Activated CD8-positive, alpha-beta memory T cell treated with anti-CD3 and anti-CD28 coated beads for 48 hours (primary cell): ENCODE data around the gene MCEMP1.

Source experiments
- DNase-seq, 3 experiments: peaks; one replicate each; pipeline ENCODE4 v3.0.0-alpha.2; 2020; ENCODE audit warnings: low read depth in 2 of 3, low spot score in 2 of 3

Gene MCEMP1

DNA sequence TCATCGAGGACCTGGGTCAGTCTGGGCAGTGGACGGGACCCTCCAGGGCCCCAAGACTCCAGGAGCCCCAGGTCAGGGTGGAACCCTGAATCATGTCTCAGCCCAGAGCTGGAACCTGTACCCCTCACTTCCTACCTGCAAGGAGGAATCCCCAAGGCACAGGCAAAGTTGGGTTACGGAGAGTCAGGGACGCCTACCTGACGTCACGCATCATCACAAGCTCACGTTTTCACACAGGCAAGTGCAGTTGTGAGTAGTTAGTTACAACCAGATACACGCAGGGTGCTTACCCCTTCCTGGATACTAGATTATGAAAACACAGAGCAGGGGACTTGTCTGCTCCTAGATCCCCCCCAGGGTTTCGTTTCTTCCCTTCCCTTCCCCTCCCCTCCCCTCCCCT is 6.1 kb upstream of the MCEMP1 start:
- no peak for DNase-seq

DNA sequence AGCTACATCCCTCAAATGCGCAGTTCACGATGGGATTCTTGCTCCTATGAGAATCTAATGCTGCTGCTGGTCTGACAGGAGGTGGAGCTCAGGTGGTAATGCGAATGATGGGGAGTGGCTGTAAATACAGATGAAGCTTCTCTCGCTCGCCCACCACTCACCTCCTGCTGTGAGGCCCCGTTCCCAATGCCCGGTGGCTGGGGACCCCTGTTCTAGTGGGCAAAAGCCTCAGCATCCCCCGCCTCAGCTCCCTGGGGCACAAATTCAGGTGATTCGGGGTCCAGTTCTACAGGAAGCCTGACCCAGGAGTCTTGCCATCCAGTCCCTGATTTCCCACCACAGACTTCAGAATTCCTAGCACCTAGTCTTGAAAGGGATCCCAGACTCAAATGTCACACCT is 4.4 kb upstream of the MCEMP1 start:
- no peak for DNase-seq

DNA sequence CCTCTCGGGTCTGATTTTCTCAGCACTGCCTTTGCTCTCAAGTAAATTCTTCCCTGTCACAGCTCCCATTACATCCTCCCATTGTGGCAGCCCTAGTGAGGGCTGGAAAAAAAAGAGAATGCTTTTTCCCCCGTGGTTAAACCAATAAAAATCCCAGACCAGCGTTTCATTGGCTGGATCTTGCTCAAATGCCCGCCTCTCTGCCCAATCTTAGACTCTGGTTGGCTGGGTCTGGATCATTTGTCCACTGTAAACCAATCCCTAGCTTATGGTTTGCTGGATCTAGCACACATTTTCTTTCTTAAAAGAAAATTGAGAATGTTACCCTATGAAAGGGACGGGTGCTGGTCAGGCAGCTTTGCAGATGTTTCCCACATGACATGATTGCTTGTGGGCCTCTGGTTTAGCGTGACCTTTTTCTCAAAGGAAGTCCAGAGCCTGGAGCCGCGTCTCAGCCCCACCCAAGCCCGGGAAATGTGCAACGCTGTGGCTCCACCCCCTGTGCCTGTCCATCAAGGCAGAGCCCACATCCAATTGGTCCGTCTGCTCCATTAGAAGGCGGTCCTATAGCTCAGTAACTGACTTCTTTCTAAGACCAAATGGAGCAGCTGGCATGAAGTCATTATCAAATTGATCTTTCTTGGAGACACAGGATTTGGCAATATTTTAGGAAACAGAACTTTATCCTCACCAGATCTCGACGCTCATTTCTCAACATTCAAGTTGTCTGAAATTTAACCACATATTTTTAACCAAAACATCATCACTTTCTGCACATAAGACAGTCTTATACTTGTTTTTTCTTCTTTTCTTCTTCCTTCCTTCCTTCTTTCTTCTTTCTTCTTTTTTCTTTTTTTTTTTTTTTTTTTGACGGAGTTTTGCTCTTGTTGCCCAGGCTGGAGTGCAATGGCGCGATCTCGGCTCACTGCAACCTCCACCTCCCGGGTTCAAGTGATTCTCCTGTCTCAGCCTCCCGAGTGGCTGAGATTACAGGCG is 2.6 kb upstream of the MCEMP1 start:
- DNase-seq: no peak

DNA sequence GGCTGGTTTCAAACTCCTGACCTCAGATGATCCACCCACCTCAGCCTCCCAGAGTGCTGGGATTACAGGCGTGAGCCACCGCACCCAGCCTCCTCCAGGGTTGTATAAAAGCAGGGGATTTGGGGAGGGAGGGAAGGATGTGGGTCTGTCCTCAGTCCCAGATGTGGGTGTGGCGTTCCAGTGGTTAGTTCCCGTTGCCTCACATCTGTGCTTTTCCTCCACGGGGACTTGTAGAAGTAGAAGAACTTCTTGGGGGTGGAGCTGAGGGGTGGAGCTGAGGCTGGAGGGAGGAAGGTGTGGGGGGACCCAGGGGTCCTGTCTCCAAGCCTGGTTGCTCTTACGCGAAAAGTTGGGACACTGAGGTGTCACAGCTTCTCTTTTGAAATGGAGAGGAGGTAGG is 514 bp upstream of the MCEMP1 start:
- DNase-seq: no peak

DNA sequence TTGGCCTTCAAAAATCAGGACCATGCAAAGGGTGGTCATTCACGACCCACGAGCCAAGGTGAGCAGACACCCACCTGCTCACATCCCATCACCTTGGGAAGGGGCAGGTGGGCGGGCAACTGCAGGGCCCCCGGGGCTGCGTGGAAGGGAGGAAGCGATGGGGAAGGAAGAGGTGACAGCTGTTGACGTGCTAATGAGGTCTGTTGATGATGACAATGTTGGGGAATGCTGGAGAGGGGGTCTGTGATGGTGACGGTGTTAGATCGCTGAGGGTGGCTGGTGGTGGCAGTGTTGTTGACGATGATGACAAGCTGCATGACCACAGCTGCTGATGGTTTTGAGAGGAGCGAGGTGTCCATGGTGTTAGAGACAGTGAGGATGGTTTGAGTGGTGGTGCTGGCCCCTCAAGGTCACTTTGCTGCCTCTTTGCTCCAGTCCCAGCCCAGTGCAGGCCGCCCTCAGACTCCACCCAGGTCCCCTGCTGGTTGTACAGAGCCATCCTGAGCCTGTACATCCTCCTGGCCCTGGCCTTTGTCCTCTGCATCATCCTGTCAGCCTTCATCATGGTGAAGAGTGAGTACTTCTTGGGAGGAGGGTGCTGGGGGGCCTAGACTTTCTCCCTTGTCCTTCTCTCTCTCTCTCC is 900 bp downstream of the MCEMP1 start:
- DNase-seq: no peak

DNA sequence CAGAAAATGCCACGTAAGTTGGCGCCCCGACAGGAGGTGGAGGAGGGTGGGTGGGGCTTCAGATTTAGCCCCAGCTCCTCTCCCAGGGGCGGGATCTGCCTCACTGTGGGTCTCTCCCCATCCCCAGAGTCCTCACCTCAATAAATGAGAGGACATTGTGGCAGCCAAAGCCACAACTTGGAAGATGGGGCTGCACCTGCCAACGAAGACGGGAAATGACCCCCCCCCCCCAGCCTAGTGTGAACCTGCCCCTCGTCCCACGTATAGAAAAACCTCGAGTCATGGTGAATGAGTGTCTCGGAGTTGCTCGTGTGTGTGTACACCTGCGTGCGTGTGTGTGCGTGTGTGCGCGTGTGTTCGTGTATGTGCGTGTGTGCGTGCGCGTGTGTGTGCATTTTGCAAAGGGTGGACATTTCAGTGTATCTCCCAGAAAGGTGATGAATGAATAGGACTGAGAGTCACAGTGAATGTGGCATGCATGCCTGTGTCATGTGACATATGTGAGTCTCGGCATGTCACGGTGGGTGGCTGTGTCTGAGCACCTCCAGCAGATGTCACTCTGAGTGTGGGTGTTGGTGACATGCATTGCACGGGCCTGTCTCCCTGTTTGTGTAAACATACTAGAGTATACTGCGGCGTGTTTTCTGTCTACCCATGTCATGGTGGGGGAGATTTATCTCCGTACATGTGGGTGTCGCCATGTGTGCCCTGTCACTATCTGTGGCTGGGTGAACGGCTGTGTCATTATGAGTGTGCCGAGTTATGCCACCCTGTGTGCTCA is 2.3 kb downstream of the MCEMP1 start:
- DNase-seq: no peak

DNA sequence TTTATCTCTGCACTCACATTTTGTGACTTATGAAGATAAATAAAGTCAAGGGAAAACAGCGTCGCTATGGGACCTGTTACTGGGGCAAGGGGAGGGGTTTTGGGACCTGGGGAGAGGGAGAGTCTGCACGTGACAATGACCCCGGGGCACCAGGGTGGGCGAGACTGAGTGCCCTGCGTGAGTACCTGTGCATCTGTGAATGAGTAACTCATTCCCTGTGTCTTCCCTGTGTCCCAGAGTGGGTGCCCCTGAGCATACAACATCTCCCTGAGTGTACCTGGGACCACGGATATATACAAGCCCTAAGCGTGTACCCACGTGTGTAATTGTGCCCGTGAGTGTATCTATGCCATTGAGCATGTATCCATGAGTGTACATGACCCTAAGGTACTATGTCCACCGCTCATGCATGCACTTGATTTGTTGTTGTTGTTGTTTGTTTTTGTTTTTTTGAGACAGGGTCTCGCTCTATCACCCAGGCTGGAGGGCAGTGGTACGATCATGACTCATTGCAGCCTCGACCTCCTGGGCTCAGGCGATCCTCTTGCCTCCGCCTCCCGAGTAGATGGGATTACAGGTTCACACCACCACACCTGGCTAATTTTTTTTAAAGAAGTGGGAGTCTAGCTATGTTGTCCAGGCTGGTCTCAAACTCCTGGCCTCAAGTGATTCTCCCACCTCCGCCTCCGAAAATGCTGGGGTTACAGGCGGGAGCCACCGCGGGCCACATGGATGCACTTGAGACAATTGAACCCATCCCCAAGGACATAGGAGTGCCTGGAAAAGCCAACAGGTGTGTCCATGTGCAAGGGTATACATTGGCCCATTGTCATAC is 3.1 kb downstream of the MCEMP1 start:
- no peak for DNase-seq

DNA sequence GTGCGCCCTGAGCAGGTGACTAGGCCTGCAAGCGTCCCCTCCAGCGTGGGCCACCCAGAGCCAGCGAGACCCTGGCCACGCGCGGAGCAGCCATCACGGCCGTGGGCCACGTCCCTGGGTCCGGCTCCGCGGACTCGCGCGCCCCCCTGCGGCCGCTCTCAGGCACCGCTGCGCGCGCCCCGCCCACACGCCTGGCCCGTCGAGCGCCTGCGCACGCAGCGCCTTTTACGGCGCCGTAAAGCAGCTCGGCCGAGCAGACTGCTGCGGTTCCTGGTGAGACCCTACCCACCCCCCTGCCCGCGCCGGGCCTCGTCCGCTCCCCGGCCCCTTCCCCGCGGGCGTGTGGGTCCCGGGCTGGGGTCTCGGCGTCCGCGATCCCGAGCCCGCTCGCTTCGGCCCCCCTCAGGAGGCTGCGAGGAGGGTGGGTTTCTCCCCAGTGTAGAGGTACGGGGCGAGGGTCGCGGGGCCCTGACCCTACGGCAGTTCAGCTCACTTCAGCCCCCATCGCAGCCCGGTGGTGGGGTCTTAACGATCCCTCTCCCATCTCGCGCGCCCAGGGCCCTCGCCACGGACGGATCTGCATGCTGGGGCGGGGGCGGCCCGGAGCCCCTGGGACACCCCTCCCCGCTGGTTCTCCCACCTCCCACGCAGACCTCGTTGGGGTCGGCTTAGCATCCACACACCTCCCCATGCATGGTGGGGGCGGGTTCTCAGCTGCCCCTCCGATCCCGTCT is 3.9 kb downstream of the MCEMP1 start, which contains the start of gene TRAPPC5:
Gene TRAPPC5 (plus strand): TSS at position 228 of the 734 bp plus-strand sequence. CDS start 1,421 bp downstream, outside the sequence.
- DNase-seq: peak; percentile 72 to 79 (median 77)

DNA sequence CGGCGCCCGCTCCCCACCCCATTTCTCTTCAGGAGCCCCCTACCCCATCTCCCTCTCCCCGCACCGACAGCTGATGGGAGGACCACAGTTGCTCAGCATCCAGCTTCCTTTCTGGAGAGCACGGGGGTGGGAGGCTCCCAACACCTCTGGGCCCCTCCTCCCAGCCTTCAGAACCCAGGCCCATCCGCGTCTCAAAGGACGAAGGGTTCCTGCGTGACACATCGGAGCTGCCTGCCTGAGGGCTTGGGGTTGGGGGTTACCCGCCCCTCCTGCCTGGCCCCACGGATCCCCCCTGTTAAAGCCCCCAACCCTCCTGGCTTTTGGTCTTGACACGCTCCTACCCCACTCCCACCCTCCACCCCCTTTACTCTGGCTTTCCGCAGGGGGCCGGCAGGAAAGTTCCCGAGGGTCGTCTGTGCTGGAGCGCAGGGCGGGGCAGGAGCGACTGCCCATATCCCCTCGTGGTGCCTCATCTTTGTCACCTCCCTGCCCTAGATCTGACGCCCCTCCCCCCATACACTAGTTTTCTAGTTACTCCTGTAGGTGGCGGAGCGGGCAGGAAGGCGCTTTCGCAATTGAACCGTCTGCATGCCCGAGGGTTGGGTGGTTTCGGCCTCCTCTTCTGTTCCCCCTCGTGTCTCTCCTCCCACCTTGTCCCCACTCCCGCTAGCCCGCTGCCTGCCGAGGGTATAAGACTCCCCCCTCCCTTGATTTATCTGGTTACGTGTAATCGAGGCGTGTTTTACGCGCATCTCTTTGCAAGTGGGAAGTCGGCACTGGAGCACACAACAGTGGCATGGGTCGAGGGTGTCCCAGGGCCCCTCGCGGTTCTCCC is 4.7 kb downstream of the MCEMP1 start:
- peak; percentile 59 to 71 (median 60) for DNase-seq

DNA sequence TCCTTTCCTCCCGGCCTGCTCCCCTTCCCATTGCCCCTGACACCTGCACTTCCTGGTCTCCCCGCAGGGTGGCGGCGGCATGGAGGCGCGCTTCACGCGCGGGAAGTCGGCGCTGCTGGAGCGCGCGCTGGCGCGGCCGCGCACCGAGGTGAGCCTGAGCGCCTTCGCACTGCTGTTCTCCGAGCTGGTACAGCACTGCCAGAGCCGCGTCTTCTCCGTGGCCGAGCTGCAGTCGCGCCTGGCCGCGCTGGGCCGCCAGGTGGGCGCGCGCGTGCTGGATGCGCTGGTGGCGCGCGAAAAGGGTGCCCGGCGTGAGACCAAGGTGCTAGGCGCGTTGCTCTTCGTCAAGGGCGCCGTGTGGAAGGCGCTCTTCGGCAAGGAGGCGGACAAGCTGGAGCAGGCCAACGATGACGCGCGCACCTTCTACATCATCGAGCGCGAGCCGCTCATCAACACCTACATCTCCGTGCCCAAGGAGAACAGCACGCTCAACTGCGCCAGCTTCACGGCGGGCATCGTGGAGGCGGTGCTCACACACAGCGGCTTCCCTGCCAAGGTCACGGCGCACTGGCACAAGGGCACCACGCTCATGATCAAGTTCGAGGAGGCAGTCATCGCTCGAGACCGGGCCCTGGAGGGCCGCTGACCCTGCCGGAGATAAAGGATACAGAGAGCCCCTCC is 5.4 kb downstream of the MCEMP1 start:
- DNase-seq: no peak

DNA sequence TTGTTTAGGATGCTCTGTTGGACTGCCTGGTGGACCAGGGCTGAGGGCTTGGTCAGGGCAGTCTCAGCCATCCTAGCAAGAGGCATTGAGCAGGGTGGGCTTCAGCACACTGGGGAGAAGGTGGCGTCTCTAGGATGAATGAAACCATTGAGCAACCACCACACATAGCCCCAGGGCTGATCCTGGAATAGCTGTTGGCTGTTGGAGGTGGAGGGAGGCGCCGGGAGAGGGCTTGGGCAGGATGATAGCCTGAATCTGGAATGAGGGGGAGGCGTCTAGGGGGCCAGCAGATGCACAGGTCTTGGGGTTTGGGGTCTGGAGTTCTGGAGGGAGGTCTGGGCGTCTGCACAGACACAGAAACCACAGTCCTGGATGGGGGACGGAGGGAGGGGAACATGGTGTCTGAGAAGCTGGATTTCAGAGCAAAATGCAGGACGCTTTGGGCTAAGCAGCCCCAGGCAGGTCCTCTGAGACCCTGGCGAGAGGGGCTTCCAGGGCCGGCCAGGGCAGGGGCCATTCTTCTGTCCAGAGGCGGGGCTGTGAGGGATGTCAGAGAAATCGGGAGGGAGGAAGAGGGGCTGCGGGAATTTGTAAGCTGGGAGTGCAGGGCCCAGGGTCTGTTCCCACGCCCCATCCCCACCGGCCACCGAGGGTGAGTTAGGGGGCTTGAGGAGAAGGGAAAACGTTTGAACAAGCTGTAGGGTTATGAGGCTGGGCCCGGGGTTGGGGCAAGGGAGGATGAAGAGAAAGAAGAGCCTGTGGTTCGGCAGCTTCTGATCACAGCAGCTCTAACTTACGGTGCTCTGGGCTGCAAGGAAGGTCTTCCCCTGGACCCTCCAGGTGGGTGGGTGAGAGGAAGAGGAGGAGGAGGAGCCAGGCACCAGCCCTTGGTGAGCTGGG is 8.9 kb downstream of the MCEMP1 start:
- DNase-seq: no peak

DNA sequence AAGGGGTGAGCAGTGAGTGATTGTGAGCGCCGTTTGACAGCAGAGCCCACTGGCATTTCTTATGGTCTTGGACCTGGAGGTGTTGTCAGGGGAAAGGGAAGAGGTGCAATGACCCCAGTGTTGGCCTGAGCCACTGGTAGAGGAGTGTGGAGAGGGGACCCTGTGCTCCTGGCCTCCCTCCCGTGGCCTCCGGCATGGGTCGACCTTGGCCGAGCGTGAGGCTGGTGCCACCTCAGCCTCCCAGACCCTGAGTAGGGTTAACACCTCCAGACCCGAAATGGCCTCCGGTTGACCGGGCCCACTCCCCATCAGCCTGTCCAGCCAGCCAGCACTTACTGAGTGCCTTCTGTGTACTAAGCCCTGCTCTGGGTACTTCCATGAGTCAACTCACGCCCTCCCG is 10.3 kb downstream of the MCEMP1 start:
- no peak for DNase-seq

DNA sequence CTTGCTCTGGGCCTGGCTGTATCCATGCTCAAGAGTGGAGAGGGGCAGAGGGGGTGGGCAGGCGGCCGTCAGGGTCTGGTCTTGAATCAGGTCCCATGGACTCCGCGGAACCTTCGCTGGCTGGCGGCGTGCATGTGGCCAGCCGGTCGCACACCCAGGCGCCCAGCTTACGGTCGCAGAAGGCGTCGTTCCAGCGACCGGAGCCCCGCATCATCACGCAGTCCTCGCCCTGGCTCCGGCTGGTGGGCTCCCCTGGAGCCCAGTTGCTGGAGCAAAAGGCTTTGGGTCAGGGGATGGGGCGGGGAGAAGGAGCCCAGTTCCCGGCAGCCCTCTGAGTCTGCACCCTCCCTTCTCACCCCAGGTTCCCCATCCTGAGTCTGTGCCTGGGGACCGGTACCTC is 12.3 kb downstream of the MCEMP1 start:
- DNase-seq: no peak

DNA sequence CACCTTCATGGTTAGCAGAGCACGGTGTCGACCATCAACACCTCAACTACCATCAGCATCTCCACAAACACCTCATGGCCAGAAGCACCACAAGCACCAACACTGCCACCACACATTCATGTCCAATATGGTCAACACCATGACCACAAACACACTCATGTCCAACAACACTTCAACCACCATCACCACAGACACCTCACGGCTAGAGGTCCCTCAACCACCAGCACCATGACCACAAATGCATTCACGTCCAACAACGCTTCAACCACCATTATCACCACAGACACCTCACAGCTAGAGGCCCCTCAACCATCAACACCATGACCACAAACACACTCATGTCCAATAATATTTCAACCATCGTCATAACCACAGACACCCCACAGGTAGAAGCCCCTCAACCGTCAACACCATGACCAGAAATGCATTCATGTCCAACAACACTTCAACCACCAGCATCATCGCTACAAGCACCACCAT is 13.9 kb downstream of the MCEMP1 start:
- DNase-seq: no peak

DNA sequence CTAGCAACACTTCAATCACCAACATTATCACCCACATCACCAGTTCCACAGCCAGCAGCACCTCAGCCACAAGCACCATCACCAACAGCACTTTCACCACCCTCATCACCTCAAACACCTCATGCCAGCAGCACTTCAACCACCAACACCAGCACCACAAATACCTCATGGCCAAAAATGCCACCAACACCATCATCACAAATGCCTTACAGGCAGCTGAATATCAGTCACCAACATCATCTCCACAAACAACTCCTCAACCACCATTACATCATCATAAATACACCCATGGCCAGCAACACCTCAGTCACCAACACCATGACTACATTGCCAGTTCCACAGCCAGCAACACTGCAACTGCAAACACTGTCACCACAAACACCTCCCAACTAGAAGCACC is 14.6 kb downstream of the MCEMP1 start:
- no peak for DNase-seq

DNA sequence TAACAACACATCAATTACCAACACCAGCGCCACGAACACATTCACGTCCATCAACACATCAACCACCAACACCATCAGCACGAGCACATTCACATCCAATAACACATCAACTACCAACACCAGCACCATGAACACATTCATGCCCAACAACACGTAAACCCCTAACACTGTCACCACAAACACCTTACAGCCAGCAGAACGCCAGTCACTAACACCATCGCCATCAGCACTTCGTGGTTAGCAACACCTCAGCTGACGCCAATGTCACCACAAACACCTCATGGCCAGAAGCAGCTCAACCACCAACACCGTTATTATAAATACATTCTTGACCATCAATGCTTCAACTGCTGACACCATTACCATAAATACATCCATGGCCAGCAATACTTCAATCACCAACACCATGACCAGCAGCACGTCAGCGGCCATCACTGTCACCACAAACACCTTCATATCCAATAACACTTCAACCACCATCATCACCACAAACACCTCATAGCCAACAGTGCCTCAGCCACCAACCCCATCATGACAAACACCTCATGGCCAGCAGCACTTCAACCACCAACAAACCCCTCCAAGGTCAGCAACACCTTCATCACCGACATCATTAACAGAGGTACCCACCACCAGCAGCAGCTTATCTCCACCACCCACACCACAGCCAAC is 15.7 kb downstream of the MCEMP1 start:
- no peak for DNase-seq

DNA sequence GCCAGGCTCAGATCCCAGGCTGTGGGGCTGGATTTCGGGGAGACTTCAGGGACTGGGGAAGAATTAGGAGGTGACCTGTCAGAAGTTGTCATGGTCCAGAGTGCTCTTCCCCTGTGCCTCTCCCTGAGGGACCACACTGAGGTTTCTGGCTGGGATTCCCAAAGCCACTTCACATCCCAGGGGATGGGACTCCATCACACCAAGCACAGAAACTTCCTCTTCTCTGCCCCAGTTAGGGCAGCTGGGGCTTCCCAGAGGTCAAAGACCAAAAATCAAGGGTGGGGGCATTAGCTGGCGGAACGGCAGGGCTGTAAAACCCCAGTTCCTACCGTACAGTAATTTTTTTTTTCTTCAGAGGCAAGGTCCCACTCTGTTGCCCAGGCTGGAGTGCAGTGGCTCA is 17.6 kb downstream of the MCEMP1 start:
- no peak for DNase-seq
